Measurements from ENCODE around the gene BCLAF3.

Gene BCLAF3

DNA sequence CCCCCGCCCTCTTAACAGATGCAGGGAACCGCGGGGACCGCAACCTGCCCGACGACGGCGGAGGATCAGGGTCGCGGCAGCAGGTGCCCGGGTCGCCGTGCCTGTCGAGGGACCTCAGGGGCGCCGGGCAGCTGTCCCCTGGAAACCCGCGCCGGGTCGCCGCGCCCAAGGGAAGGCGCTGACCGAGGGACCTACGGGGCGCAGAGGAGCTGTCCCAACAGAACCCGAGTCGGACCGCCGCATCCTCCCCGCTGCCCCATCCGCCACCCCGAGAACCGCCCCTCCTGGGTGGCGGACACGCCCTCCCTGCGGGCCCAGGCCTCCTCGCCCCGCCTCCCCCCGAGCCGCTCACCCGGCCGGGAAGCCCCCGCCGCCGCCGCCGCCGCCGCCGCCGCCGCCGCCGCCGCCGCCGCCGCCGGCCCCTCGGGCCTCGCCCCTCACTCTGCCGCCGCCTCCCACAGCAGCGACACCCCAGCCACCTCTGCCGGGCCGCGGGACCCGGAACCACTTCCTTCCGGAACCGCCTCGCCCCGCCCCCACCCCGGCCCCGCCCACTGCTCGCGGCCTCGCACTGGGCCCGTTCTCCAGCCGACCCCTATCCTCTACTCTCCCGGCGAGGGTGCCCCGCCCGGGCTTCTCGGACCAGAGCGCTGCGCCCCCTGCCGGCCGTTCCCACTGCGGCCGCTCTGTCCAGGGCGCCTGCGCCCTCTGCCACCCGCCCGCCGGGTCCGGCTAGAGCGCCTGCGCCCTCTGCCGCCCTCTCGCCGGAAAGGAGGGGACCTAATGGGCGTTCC lies at the start of gene BCLAF3:
Gene BCLAF3, minus strand, starts transcription at position 506 of the 794 bp plus-strand sequence. CDS start 20,797 bp downstream, outside the sequence.
- peak; percentile 89 for DNase-seq (ENCODE audit: low spot score)

DNA sequence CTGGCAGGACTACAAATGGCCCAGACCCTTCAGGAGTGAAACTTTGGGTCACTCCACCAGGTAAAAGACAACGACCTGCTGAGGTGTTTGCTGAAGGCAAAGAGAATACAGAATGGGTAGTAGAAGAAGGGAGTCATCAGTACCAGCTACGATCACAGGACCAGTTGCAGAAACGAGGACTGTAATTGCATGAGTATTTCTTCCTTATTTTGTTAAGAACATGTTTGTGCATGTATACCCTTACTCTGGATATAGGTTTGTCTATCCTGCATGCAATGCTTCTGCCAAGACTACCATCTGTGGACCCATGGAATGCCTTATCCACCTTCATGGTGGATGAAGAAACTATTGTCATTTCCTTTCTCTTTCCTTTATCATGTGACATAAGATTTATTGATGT lies 48.1 kb upstream of the BCLAF3 start:
- DNase-seq (ENCODE audit: low spot score) = no peak

DNA sequence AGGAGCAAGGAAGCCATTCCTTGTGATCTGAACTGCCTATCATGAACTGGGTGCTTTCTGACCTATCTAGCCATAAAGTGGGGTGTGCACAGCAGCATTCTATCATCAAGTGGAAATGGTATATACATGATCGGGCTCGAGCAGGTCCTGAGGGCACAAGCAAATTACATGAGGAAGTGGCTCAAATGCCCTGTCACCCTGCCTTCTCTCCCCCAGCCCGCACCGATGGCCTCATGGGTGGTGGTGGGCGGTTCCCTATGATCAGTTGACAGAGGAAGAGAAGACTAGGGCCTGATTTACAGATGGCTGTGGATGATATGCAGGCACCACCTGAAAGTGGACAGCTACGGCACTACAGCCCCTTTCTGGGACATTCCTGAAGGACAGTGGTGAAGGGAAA lies 46.3 kb upstream of the BCLAF3 start:
- no peak for DNase-seq (ENCODE audit: low spot score)

DNA sequence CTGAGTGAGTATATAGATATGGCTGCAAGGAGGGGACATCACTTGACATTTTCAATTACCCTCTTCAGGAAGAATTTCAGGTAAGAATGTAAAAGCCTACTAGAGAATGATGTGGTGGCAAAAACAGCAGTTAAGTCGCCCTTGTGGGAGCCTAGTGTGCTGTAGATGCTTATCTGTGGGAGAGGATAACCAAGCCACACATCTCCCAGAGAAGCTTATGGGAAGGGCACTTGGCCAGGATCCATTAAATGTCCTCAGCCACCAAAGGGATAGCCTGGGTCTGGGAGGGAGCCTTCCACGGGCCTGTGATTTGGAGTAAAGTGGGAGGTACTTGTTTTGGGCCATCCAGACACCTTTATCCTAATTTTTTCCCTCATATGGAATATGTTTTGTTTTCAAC lies 41.3 kb upstream of the BCLAF3 start:
- DNase-seq (ENCODE audit: low spot score) = no peak

DNA sequence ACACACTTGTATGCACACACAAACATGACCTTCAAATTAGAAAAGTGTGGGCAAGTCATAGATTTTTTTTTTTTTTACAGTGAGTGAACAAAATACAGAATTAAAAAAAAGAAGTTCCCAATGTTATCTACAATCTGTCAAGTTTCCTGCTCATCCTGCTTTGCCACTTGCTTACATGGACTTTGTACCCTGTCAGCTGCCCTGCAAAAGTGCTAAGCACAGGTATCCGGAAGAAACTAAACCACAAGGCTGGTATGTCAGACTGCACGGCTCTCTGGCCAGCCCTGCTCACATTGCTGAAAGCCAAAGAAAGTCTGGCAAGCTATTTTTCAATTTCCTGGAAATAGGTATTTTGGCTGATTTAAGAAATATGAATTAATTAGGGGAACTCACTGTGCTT lies 38.9 kb upstream of the BCLAF3 start:
- DNase-seq (ENCODE audit: low spot score) = no peak

DNA sequence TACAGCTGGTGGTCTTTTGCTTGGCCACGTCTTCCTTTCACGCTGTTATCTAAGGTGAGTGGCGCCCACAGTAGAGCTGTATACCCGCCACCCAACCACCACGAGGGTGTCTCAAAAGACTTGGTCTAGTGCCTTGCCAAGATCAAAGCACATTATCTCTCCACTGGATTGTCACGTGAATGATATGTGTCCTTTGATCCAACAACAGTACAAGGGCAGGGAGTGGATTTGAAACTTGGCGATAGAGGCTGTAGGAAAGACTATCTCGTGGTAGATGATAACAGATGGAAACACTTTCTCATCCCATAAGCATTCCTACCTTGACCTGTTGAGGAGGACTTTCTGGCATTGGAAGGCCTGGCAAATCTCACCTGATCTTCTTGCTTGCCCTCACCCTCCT lies 37.7 kb upstream of the BCLAF3 start:
- DNase-seq (ENCODE audit: low spot score) = no peak

DNA sequence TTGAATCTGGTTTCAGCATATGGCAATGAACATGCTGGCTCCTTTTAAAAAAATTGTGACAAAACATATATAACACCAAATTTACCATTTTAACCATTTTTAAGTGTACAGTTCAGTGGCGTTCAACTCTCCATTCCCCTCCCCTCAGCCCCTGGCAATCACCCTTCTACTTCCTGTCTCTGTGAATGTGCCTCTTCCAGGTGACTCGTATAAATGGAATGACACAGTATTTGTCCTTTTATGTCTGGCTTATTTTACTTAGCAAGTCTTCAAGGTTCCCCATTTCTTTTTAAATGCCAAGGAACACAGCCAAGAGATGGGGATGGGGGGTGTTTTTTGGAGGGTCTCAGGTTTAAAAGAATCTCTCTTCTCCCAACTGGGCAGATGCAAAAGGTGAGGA lies 35.4 kb upstream of the BCLAF3 start:
- DNase-seq (ENCODE audit: low spot score) = no peak

DNA sequence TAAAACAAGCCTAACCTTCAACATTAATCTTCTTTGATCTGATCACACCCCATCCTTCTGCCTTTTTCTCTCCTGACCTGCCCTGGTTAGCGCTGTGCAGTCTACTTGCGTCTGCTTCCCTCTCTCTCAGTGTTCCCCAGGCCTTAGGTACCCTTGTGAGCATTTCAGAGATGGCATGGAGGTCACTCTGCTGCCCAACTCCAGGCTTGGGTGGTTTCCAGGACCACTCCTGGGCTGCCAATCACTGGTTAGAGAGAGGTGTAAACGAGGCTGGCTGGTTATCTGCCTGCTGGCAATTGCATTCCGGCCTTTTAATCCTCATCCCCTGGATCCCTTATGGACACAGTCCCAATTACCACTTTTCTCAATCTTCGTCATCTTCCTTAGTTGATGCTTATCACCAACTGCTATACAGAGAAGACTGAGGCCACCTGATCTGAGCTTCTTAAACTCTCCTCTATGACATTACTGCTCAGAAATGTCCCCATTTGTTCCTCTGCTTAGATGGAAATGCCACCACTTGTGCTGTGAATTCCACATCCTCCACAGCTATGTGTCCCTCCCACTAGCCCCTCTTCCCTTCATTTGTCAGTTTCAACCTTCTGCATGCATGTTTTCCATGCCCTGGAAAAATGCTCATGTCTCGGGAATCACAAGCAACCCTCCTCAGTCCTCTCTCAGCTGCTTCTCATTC lies 29.0 kb upstream of the BCLAF3 start:
- DNase-seq (ENCODE audit: low spot score) = no peak

DNA sequence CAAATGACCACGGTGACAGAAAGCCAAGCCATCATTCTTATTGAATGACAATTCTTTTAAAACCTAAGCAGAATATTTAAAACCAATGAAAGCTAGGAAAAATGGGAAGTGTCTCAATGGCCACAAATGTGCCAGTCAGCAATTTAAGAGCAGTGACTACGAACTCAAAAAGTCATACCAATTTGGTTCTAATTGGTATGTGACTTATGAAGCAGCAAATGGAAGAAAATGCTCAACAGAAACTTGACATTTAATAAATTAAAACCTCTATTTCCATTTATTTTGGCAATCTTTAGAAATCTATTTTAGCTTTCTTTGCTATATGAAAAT lies 25.7 kb upstream of the BCLAF3 start:
- no peak for DNase-seq (ENCODE audit: low spot score)

DNA sequence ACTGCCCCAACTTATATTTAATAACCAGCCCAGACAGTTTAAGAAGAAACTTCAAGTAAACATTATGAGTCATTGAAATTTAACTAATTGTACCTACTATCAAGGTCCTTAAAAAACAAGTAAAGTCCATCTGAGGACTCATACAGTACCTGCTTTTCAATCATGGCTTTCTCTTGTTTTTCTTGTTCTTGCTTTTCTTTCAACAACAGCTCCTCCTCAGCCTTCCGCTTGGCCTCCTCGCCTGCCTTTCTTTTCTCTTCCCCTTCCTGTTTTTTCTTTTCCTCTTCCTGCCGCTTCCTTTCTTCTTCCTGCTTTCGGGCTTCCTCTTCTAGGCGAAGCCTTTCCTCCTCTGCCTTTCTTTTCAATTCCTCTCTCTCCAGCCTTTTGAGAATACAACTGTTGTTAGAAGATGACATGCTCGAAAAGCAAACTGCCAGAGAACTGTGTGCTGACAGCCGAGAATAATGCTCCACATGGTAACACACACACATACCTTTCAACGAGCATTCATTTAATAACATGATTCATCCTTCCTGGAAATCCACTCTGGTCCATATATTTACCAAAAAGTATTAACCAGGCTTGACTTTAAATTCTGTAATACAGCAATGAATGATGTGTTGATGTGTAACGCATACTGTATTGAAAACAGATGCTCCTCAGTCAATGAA lies 25.2 kb upstream of the BCLAF3 start:
- no peak for DNase-seq (ENCODE audit: low spot score)

DNA sequence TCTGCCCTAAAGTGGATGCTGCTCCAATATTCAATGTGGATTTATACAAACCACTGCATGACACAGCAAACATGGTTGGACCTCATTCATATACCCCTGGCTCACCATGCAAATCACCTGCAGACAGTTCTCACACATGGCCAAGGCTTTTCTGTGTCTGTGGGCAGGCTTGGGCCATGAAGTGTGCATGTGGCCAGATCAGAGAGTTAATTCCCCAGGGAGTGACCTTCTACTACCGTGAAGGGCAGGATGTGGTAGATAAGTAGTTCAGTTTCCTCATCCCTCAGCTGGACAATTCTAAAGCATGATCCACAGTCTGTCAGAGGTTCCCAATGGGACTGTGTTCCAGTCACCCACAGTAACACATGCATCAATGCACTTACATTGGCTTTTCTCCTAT lies 24.6 kb upstream of the BCLAF3 start:
- DNase-seq (ENCODE audit: low spot score) = no peak

DNA sequence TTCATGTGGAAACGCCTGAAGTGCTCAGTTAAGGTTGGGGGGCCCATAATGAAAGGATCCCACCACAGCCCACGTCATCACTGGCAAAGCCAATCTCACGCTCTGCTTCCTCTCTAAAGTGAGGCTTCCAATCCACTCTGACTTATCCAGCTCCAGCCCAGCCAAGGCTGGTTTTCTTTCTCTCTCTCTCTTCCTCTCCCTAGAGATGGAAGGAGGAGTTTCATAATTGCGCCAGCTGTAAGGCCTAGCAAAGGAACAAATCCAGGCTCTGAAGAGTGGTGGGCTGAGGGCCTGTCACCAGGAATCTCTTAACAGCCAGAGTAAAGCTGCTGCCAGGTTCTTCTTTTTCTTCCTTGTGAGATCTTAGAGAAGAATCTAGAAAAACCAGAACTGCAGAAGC lies 20.7 kb upstream of the BCLAF3 start:
- DNase-seq (ENCODE audit: low spot score) = no peak

DNA sequence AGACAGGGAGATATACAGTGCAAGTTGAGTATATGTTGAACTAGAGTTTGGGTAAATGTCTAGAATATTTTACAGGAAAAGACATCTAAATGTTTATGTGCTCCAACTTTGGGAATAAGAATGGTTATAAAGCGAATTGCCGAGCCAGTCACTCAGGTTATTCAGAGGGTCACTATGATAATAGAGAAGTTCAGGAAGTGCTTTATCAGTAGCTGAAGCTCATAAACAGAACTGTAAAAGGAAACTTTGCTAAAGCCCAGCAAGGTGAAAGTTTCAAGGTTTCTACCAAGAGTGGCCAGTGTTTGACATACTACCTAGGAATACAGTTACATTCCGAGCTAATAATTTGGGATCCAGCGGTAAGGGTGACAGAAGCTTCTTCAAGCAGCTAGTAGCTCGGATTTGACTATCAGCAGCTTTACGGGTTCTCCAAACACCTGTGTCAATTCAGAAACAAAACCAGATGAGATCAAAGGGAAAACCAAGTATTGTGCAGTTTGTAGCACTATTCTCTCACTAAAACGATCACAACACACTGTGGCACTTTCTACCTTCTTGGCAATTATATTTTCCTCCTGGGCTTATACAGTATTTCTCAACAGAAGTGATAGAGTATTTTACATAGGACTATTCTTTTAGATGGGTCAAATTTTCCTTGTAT lies 17.2 kb upstream of the BCLAF3 start:
- no peak for DNase-seq (ENCODE audit: low spot score)

DNA sequence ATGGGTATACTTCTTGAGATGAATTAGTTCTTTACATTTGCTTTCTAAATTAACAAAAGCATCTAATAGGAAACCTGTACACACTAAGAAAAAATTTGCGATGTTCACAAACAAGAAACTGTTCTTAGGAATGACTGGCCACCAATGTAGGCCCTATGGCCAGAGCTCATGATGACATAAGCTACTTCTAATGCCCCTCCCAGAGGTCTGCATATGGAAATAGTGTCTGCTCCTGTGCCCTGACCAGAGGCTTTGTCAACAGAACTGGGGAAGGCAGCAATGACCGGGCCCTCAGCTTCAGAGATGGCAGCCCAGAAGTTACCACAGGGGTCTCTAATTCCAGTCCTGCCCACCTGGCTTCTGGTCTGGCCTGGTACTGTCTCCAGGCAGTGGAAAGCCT lies 15.0 kb upstream of the BCLAF3 start:
- no peak for DNase-seq (ENCODE audit: low spot score)

DNA sequence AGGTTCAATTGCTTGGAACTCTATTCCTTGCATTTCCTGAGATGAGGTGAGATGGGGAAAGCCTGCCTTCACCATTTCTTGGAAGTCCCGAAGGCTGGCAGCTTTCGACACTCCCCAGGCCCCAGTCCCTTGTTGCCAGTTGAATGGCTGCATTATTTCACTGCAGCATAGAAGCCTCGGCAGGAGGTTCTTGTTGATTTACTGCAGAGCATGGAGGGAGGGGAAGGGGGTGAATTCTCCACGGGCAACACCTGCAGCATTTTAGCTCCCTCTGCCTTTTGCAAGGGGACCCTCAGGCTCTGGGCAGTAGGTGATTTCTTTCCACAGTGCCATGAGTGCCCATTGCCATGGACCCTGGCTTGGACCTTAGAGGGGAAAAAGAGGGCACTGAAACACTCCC lies 10.7 kb upstream of the BCLAF3 start:
- DNase-seq (ENCODE audit: low spot score) = no peak

DNA sequence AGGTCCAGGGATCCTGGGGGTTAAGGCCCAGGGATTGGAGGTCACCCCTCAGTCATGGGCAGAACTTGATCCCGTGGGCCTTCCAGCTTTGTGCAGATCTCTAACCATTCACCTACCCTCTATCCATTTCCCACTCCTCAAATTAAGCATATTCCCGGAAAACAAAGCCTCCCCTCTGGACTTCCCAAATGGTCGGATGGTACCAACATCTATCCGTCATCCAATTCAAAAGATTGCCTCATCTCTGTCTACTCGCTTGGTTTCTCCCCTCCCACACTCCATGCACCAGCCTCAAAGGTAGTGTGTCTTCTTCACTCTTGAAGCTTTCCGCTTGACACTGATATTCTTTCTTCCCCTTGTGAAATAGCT lies 473 bp upstream of the BCLAF3 start:
- DNase-seq (ENCODE audit: low spot score) = peak; percentile 3

DNA sequence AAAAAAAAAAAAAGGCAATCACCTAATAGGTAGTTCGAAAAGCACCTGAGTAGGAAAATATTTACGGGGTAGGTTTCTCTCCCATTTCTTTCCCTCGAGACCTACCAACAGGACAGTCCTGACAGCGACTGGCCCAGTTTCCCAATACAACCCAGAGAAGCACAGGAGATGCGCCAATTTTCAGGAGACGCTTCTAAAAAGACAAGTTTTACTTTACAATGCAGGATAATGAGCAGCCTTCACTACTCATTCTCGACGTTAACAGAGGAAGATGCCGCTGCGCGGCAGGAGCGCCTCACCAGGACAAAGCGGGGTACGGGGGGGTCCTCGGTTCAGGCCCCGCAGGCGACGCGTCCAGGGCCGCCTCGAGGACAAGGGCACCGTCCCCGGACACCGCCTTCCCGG lies 708 bp downstream of the BCLAF3 start:
- peak; percentile 2 for DNase-seq (ENCODE audit: low spot score)

DNA sequence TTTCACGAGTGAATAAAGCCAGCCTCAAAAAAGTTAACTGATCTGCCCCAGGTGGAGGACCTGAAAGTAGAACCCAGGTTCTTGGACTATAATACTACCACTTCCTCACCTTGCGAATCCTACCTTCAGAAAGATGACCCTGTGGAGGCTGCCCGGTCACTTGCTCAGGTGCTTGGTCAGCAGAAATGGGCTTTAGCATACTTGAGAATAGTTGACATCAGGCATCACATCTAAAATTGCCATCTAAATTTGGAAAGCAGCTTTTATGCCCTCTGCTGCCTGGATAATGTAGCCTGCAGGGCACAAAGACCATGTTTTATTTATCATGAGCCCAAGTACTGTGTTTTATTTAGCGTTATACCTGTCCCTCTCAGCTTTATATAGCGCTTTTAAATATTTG lies 3.0 kb downstream of the BCLAF3 start:
- DNase-seq (ENCODE audit: low spot score) = no peak

DNA sequence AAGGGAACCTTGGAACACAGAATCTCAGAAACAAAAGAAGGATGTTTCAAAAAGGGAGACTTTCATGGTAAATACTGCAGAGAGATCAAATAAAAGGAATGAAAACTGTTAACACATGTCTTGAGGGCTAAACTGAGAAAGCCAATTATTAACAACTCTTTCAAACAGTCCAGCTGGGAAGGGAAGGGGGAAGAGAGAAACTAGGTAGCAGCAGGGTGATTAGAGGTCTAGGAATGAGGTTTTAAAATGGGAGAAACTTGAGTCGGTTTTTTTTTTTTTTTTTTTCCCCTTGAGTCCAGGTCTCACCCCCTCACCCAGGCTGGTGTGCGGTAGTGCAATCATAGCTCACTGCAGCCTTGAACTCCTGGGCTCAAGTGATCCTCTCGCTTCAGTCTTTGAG lies 4.3 kb downstream of the BCLAF3 start:
- DNase-seq (ENCODE audit: low spot score) = no peak

DNA sequence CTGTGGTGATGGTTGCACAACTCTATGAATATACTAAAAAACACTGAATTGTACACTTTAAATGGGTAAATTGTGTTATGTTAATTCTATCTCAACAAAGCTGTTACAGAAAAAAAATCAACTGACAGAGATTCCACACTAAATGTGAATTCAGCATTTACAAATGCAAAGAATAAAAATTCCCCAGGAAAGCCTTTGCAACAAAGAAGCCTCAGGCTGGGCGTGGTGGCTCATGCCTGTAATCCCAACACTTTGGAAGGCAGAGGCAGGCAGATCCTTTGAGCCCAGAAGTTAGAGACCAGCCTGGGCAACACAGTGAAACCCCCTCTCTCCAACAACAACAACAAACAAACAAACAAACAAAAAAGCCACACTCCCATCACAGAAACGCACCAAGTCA lies 8.9 kb downstream of the BCLAF3 start:
- no peak for DNase-seq (ENCODE audit: low spot score)

DNA sequence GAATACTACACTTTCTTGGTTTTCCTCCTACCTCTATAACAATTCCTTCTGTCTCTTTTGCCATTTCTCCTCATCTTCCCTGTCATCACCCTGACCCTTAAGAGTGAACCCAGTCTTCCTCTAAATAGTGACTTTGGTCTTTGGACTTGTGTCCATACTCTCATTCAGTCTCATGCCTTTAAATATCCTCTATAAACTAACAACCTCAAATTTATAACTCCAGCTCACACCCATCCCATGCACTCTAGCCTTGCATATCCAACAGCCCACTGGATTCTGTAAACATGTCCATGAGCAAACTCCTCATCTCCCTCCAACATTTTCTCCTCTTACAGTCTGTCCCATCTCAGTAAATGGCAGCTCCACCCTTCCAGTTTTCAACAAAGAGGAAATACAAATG lies 15.0 kb downstream of the BCLAF3 start:
- no peak for DNase-seq (ENCODE audit: low spot score)

DNA sequence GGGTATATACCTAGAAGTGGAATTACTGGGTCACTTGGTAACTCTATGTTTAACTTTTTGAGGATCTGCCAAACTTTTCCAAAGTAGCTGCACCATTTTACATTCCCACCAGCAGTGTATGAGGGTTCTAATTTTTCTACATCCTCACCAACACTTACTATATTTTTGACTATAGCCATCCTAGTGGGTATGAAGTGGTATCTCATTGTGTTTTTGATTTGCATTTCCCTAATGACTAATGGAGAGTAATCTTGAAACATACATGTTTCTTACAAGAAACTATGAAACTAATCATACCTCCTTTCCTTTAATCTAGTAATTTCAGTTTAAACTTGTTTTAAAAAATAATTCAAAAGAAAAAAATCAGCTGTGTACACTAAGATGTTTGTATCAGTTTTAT lies 17.9 kb downstream of the BCLAF3 start:
- no peak for DNase-seq (ENCODE audit: low spot score)

DNA sequence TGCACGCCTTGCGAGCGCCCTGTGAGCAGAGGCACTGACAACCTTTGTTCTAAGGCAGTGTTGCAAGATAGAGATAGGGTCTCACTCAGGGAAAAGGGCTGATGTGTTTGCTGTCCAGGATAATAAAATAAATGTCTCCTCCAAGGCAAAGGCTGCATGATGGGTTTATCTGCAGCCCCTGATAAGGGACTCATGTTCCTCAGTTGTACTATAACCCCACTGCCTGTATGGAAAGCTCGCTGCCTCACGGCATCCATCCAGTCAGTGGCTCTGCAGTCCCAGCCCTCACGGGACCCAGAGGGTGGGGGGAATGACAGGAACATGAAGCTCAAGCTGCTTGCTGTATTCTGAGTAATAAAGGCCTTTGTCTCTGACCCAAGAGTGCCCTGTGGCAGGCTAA lies 22.6 kb downstream of the BCLAF3 start:
- DNase-seq (ENCODE audit: low spot score) = no peak
